ENCODE data around the gene ZFAND6.

- TF ChIP-seq, protein P1, sequence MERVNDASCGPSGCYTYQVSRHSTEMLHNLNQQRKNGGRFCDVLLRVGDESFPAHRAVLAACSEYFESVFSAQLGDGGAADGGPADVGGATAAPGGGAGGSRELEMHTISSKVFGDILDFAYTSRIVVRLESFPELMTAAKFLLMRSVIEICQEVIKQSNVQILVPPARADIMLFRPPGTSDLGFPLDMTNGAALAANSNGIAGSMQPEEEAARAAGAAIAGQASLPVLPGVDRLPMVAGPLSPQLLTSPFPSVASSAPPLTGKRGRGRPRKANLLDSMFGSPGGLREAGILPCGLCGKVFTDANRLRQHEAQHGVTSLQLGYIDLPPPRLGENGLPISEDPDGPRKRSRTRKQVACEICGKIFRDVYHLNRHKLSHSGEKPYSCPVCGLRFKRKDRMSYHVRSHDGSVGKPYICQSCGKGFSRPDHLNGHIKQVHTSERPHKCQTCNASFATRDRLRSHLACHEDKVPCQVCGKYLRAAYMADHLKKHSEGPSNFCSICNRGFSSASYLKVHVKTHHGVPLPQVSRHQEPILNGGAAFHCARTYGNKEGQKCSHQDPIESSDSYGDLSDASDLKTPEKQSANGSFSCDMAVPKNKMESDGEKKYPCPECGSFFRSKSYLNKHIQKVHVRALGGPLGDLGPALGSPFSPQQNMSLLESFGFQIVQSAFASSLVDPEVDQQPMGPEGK (CRISPR knock-in tag; IDR thresholded peaks at IDR 0.05; ENCODE audit: borderline replicate concordance) = no peak
- TF ChIP-seq ZNF565 (CRISPR knock-in tag; conservative IDR thresholded peaks at IDR 0.05; ENCODE audit: low read depth) (no peak), TOX (CRISPR knock-in tag; IDR thresholded peaks at IDR 0.05; ENCODE audit: borderline replicate concordance) (no peak), BACH2 (CRISPR knock-in tag; IDR thresholded peaks at IDR 0.05; ENCODE audit: borderline replicate concordance) (no peak), TSHZ2 (CRISPR knock-in tag; IDR thresholded peaks at IDR 0.05) (no peak), ISL1 (CRISPR knock-in tag; IDR thresholded peaks at IDR 0.05) (no peak)
Observed at GRCh38 chr15:80186066-80186465, 126.6 kb downstream of the ZFAND6 start.

All from SK-N-SH treated with all-trans-retinoic acid at 6 μM for 48 hours (cell line).